DLD1 (cell line): Measurements from ENCODE around the gene GPRC5C.

Experiments used
- in situ Hi-C: cut with HindIII; loops from 2 replicates; pipeline ENCODE4 v1.10.0; 2017; ENCODE audit warnings: low sequenced_read_pairs

The GPRC5C gene

GRCh38 chr17:74451557-74451956 lies 19.7 kb downstream of the GPRC5C start:
- in situ Hi-C loops, result no loop called here

- in situ Hi-C loops, result no loop called here
These were observed 20.3 kb downstream of the GPRC5C start for GRCh38 chr17:74452033-74452840.

- in situ Hi-C loops, result no loop called here
These were observed 21.2 kb downstream of the GPRC5C start for GRCh38 chr17:74452841-74453661.

- in situ Hi-C loops, result no loop called here
These were observed 21.8 kb downstream of the GPRC5C start for GRCh38 chr17:74453665-74454196.

GRCh38 chr17:74454197-74455024 lies 22.5 kb downstream of the GPRC5C start:
- in situ Hi-C loops, result no loop called here

DNA sequence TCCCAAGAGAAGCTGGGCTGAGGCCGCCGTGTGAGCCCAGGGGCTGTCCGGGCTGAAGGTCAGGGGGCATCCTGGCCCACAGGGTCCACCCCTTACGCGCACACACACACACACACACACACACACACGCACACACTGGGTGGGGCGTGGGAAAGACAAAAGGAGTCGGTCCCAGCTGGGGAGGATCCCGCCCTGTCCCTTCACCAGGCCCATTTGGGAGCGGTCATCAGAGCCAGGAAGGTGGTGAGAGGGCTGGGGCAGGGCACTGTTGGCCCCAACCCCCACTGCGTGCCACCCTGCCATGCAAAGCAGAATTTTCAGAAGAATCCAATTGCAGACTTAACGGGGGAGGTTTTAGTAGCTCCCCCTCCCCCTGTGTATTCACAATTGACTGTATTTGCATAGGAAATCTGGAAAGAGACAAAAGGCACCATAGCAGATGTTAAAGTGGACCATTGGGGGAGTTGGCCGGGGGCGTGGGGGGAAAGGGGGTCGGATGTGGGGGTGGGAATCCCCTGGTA lies 23.2 kb downstream of the GPRC5C start:
- in situ Hi-C loops, result no loop called here

DNA sequence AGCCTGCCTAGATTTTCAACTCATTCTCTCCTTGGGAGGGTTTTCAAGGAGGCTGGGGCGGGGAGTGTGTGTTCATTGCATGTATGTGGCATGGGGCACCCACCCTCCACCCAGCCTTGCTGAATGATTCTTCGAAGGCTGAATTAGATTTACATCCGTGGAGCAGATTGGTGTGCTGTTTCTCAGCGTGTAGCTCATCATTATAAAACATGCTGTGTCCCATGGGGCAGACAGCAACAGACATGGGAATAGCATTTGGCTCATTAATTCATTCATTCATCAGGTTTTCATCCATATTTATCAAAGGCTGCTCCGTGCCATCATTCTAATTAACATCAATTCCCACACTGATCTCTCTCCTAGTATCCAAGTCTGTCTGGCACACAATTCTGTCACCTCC lies 23.9 kb downstream of the GPRC5C start:
- in situ Hi-C loops, result no loop called here

DNA sequence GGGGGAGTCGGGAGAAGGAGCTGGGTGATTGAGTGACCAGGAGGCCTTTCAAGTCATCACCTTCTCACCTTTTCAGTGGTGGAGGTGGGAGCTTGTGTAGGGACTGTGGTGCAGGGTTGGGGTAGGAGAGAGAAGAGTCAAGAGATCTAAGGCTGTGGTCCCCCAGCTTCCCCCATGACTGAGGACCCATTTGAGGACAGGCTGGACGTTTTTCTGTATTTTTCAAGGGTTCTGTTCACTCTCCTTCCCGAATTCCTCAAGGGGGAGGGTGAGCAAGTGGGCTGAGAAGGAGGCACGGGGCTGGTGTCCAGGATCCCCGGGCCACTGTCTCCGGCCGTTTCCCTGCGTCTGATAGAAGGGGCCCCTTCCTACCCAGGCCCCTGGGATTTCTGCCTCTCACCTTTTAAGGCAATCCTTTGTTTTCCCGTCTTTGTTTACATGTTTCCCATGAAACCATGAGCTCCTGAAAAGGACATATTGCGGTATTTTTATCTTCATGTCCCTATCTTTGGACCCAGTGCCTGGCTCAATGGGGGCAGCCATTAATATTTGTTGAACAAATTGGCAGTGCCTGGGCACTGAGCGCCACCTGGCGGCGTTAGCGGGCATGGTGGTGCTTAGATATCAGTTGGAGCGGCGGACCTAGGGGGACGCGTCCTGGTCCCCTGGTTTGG lies 25.4 kb downstream of the GPRC5C start:
- in situ Hi-C loops, result no loop called here

- in situ Hi-C loops, result no loop called here
These were observed 25.9 kb downstream of the GPRC5C start for GRCh38 chr17:74457820-74458166.

DNA sequence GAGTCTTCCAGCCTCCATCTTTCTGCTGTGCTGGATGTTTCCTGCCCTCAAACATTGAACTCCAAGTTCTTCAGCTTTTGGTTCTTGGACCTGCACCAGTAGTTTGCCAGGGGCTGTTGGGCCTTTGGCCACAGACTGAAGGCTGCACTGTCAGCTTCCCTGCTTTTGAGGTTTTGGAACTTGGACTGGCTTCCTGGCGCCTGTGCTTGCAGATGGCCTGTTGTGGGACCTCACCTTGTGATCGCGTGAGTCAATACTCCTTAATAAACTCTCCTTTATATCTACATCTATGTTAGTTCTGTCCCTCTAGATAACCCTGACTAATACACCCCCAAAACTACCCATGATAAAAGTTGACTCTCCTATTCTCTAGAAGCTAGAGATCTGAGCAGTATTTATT lies 26.9 kb downstream of the GPRC5C start:
- in situ Hi-C loops, result no loop called here

GRCh38 chr17:74459622-74460021 lies 27.7 kb downstream of the GPRC5C start:
- in situ Hi-C loops, result no loop called here

- in situ Hi-C loops, result no loop called here
These were observed 28.4 kb downstream of the GPRC5C start for GRCh38 chr17:74460241-74460640.

- in situ Hi-C loops, result no loop called here
These were observed 29.1 kb downstream of the GPRC5C start for GRCh38 chr17:74460996-74461395.

GRCh38 chr17:74461611-74462010 lies 29.7 kb downstream of the GPRC5C start:
- in situ Hi-C loops, result no loop called here

GRCh38 chr17:74464730-74465377 lies 33.0 kb downstream of the GPRC5C start:
- in situ Hi-C loops, result no loop called here

DNA sequence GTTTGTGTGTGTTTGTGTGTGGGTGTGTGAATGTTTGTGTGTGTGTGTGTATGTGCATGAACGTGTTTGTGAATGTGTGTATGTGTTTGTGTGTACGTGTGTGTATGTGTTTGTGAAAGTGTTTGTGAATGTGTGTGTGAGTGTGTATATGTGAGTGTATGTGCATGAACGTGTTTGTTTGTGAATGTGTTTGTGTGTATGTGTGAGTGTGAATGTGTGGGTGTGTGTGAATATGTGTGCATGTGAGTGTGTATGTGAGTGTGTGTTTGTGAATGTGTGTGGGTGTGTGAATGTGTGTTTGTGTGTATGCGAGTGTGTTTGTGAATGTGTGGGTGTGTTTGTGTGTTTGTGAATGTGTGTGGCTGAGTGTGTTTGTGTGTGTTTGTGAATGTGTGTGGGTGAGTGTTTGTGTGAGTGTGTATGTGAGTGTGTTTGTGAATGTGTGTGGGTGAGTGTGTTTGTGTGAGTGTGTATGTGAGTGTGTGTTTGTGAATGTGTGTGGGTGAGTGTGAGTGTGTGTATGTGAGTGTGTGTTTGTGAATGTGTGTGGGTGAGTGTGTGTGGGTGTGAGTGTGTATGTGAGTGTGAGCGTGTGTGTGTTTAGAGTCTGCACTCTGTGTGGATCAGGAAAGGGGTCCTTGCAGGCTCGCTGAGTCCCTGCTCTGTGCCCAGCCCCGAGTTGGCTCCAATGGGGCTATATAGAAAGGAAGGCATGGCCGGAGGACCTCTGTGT lies 33.7 kb downstream of the GPRC5C start:
- in situ Hi-C loops, result no loop called here

- in situ Hi-C loops, result no loop called here
These were observed 34.4 kb downstream of the GPRC5C start, which contains the start of gene CD300A for GRCh38 chr17:74466111-74466827. Gene CD300A, plus strand, starts transcription at chr17:74466634. Its CDS starts 70 bp downstream, at chr17:74466704.

DNA sequence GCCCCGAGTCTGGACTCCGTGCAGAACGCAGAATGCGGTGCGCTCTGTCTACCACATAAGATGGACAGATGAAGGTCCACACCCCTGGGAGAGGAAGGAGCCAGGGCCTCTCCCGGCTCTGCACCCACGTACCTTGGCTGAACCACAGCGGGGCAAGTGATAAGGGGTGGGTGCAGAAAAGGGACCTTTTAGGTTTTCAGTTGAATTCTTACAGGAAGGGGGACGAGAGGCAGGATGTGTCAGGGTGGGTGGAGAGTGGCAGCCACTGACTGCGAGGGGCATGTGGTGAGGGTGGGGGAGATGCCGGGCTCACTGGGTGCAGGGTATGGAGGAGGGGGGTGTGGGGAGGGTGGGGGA lies 34.9 kb downstream of the GPRC5C start:
- in situ Hi-C loops, result no loop called here
